Osteoblast (primary cell): ENCODE results near the gene NTHL1. TPM values are rescaled to one million over a fixed set of nuclear protein-coding genes. Genes with fewer than 3 reads are reported as not detected.

ENCODE experiments used
- DNase-seq: peaks from one replicate; pipeline ENCODE4 v3.0.0; 2011; ENCODE audit warnings: low spot score, mixed read lengths; ENCODE audit not compliant: insufficient read length; ENCODE audit errors: missing footprints
- H2AFZ ChIP-seq: 2 replicates; pipeline ENCODE4 v1.6.0; 2011; ENCODE audit warnings: mild to moderate bottlenecking, low read length
- H3K27ac ChIP-seq: 2 replicates; pipeline ENCODE4 v1.5.1; 2011; ENCODE audit warnings: mild to moderate bottlenecking, low read depth, low read length, moderate library complexity
- H3K27me3 ChIP-seq: 2 replicates; pipeline ENCODE4 v1.6.0; 2012; ENCODE audit warnings: mild to moderate bottlenecking, control low read depth, inconsistent platforms, low read length, moderate library complexity; ENCODE audit not compliant: insufficient read depth
- H3K36me3 ChIP-seq: 2 replicates; pipeline ENCODE4 v1.5.1; 2011; ENCODE audit warnings: mild to moderate bottlenecking, low read length, control low read depth, moderate library complexity; ENCODE audit not compliant: insufficient read depth
- H3K4me1 ChIP-seq: 2 replicates; pipeline ENCODE4 v1.5.1; 2011; ENCODE audit warnings: mild to moderate bottlenecking, low read length, control low read depth, moderate library complexity; ENCODE audit not compliant: insufficient read depth
- H3K4me2 ChIP-seq: 2 replicates; pipeline ENCODE4 v1.6.0; 2011; ENCODE audit warnings: mild to moderate bottlenecking, low read length; ENCODE audit not compliant: insufficient read depth
- H3K4me3 ChIP-seq: fragments of 200-600 bp; sonication (generic); 3 replicates; pipeline ENCODE4 v1.5.1; 2012; ENCODE audit warnings: mild to moderate bottlenecking, low read length, inconsistent platforms; ENCODE audit not compliant: insufficient read depth
- H3K79me2 ChIP-seq: 2 replicates; pipeline ENCODE4 v1.6.0; 2012; ENCODE audit warnings: mild to moderate bottlenecking, low read length, control low read depth, inconsistent platforms; ENCODE audit not compliant: insufficient read depth
- H3K9me3 ChIP-seq: 2 replicates; pipeline ENCODE4 v1.5.1; 2011; ENCODE audit warnings: low read depth, low read length, control low read depth
- H4K20me1 ChIP-seq: 2 replicates; pipeline ENCODE4 v1.6.0; 2012; ENCODE audit warnings: mild to moderate bottlenecking, low read length, control low read depth; ENCODE audit not compliant: insufficient read depth
- CTCF ChIP-seq: IDR thresholded peaks from 2 replicates; pipeline ENCODE4 v1.5.1; 2011; ENCODE audit warnings: mild to moderate bottlenecking, low read depth, low read length, moderate library complexity; ENCODE audit errors: extremely low read depth
- small RNA-seq: library from RNA; depleted of rRNA; stranded (forward); fragments of <200 nt; gene quantifications from one replicate; pipeline ENCODE3, GENCODE V24; 2012
- total RNA-seq: library from RNA; depleted of rRNA; stranded (reverse); fragments of >200 nt; gene quantifications from 2 replicates; pipeline ENCODE4 v1.2.3, GENCODE V29; 2012

The NTHL1 gene
- total RNA-seq, 1 donor, result 22.8 TPM

- no peak overlapping the region for H3K4me3 ChIP-seq
- H3K27me3 ChIP-seq, result peaks cover 29% of the 10 kb centered on the region
- H3K27ac ChIP-seq, result no peak overlapping the region
- H2AFZ ChIP-seq, result no peak overlapping the region
- H3K79me2 ChIP-seq, result no peaks in the 10 kb centered on the region
- H4K20me1 ChIP-seq, result no peaks in the 10 kb centered on the region
- no peaks in the 10 kb centered on the region for H3K9me3 ChIP-seq
- peaks cover 9% of the 10 kb centered on the region for H3K36me3 ChIP-seq
- H3K4me2 ChIP-seq, result no peak overlapping the region
- H3K4me1 ChIP-seq, result no peaks in the 10 kb centered on the region
- TF ChIP-seq CTCF, result no peak
- no peak for DNase-seq
Measured at GRCh38 chr16:1991135-1991551, 56.5 kb downstream of the NTHL1 start.

- Histone ChIP-seq H3K9me3 (no peaks in the 10 kb centered on the region), H3K27ac (no peak overlapping the region), H2AFZ (no peak overlapping the region), H3K36me3 (peaks cover 11% of the 10 kb centered on the region), H3K4me3 (no peak overlapping the region), H3K4me2 (no peak overlapping the region), H4K20me1 (no peaks in the 10 kb centered on the region), H3K79me2 (peaks cover 4% of the 10 kb centered on the region), H3K4me1 (peaks cover under 1% of the 10 kb centered on the region), H3K27me3 (peaks cover 29% of the 10 kb centered on the region)
- TF ChIP-seq CTCF, result no peak
- DNase-seq, result no peak
Measured at GRCh38 chr16:1990351-1991134, 57.1 kb downstream of the NTHL1 start.

- Histone ChIP-seq H3K79me2 (peaks cover 9% of the 10 kb centered on the region), H3K36me3 (peaks cover 11% of the 10 kb centered on the region), H3K27ac (no peak overlapping the region), H3K27me3 (peaks cover 29% of the 10 kb centered on the region), H3K9me3 (no peaks in the 10 kb centered on the region), H3K4me2 (no peak overlapping the region), H3K4me1 (peaks cover 6% of the 10 kb centered on the region), H3K4me3 (no peak overlapping the region), H2AFZ (no peak overlapping the region), H4K20me1 (peaks cover under 1% of the 10 kb centered on the region)
- no peak for TF ChIP-seq CTCF
- no peak for DNase-seq
Measured at GRCh38 chr16:1990101-1990350, 57.6 kb downstream of the NTHL1 start.

Small RNA genes lying within 50 kb of the gene (small RNA-seq; reads per million reads assigned to genes)
- gene MIR1225 (not detected), gene RN7SL219P (not detected)

Other genes starting within 250 kb of the NTHL1 start
- gene HAGH, start 221.0 kb downstream of the NTHL1 start, total RNA-seq, result 28.9 and 32.9 TPM in 2 replicates
- gene FAHD1, start 220.6 kb downstream of the NTHL1 start, total RNA-seq, result 63.1 and 72.7 TPM in 2 replicates
- gene MEIOB, start 175.7 kb downstream of the NTHL1 start, total RNA-seq, result not detected in 2 replicates
- gene HS3ST6, start 129.4 kb downstream of the NTHL1 start, total RNA-seq, result not detected in 2 replicates
- 16.2 and 18.1 TPM in 2 replicates for gene MSRB1, start 104.6 kb downstream of the NTHL1 start, total RNA-seq
- gene RPL3L, start 93.1 kb downstream of the NTHL1 start, total RNA-seq, result not detected in 2 replicates
- 82.8 and 109 TPM in 2 replicates for gene NDUFB10, start 88.3 kb downstream of the NTHL1 start, total RNA-seq
- gene RPS2, start 83.0 kb downstream of the NTHL1 start, total RNA-seq, result 1,815 and 2,359 TPM in 2 replicates
- 0.36 TPM in 1 of 2 replicates, not detected in the other for gene RNF151, start 81.0 kb downstream of the NTHL1 start, total RNA-seq
- 22.4 and 26.1 TPM in 2 replicates for gene TBL3, start 75.8 kb downstream of the NTHL1 start, total RNA-seq
- gene NOXO1, start 66.4 kb downstream of the NTHL1 start, total RNA-seq, result under 0.01 and 0.29 TPM in 2 replicates
- 8.7 and 12.1 TPM in 2 replicates for gene GFER, start 63.6 kb downstream of the NTHL1 start, total RNA-seq
- under 0.01 and 0.59 TPM in 2 replicates for gene SYNGR3, start 57.9 kb downstream of the NTHL1 start, total RNA-seq
- 17.7 and 21.0 TPM in 2 replicates for gene ZNF598, start 38.0 kb downstream of the NTHL1 start, total RNA-seq
- gene NPW, start 28.0 kb downstream of the NTHL1 start, total RNA-seq, result not detected in 2 replicates
- 26.8 and 33.7 TPM in 2 replicates for gene NHERF2, start 20.9 kb downstream of the NTHL1 start, total RNA-seq
- 73.1 and 78.9 TPM in 2 replicates for gene TSC2, start 151 bp upstream of the NTHL1 start, total RNA-seq
- gene PKD1, start 88.1 kb upstream of the NTHL1 start, total RNA-seq, result 139 and 180 TPM in 2 replicates
- gene RAB26, start 100.8 kb upstream of the NTHL1 start, total RNA-seq, result 0.36 and 0.59 TPM in 2 replicates
- gene TRAF7, start 107.9 kb upstream of the NTHL1 start, total RNA-seq, result 49.5 and 56.1 TPM in 2 replicates
- not detected in 2 replicates for gene CASKIN1, start 148.8 kb upstream of the NTHL1 start, total RNA-seq
- 30.8 and 44.2 TPM in 2 replicates for gene MLST8, start 157.6 kb upstream of the NTHL1 start, total RNA-seq
- 1.5 and 2.5 TPM in 2 replicates for gene BRICD5, start 163.0 kb upstream of the NTHL1 start, total RNA-seq
- 14.1 and 14.4 TPM in 2 replicates for gene PGP, start 167.0 kb upstream of the NTHL1 start, total RNA-seq
- gene E4F1, start 175.8 kb upstream of the NTHL1 start, total RNA-seq, result 30.9 and 31.5 TPM in 2 replicates
- 0.72 and 0.88 TPM in 2 replicates for gene DNASE1L2, start 188.6 kb upstream of the NTHL1 start, total RNA-seq
- 42.3 and 44.5 TPM in 2 replicates for gene ECI1, start 203.8 kb upstream of the NTHL1 start, total RNA-seq
- 64.2 and 81.1 TPM in 2 replicates for gene RNPS1, start 220.3 kb upstream of the NTHL1 start, total RNA-seq